ENCODE results near the gene KIAA1549. TPM values are rescaled to one million over a fixed set of nuclear protein-coding genes. Genes with fewer than 3 reads are reported as not detected.

KIAA1549 gene
- total RNA-seq, 1 experiment from 2014 or later: 18.7 TPM

- Mint-ChIP-seq H3K36me3 (peaks cover 35% of the 10 kb centered on the region), H3K4me1 (0 out of 2 replicates have a peak, but pooled peaks cover 3% of the 10 kb centered on the region), H3K4me3 (no peak overlapping the region), H3K27ac (no peak overlapping the region), H3K9me3 (no peaks in the 10 kb centered on the region), H3K27me3 (ENCODE audit: low read depth) (no peaks in the 10 kb centered on the region)
- ChIA-PET CTCF (interaction anchor here (1.8 kb wide), 1 partner anchor 10 kb away, joined by 6 read pairs; no protein-coding TSS in a partner anchor), POLR2A (no interaction called here)
- ATAC-seq (no peak), DNase-seq (ENCODE audit: low spot score) (no peak)
- TF ChIP-seq JUN (CRISPR knock-in tag; IDR thresholded peaks at IDR 0.05) (no peak), ZNF138 (CRISPR knock-in tag; conservative IDR thresholded peaks at IDR 0.05) (no peak), PRRX2 (CRISPR knock-in tag; IDR thresholded peaks at IDR 0.05) (no peak), IRF2 (CRISPR knock-in tag; IDR thresholded peaks at IDR 0.05; ENCODE audit: borderline replicate concordance, low read depth) (no peak), ZNF671 (CRISPR knock-in tag; IDR thresholded peaks at IDR 0.05) (no peak), E2F1 (CRISPR knock-in tag; IDR thresholded peaks at IDR 0.05) (no peak), E2F5 (CRISPR knock-in tag; IDR thresholded peaks at IDR 0.05) (no peak)
These were observed 104.9 kb downstream of the KIAA1549 start for GRCh38 chr7:138876326-138876725.

- no peak overlapping the region for H3K27ac Mint-ChIP-seq
- no peaks in the 10 kb centered on the region for H3K27me3 Mint-ChIP-seq (ENCODE audit: low read depth)
- H3K4me3 Mint-ChIP-seq: no peak overlapping the region
- ChIA-PET POLR2A (no interaction called here), CTCF (no interaction called here)
- TF ChIP-seq TP53 (CRISPR knock-in tag; IDR thresholded peaks at IDR 0.05) (no peak), KAT7 (CRISPR knock-in tag; IDR thresholded peaks at IDR 0.05; ENCODE audit: borderline replicate concordance) (no peak), ZBTB43 (CRISPR knock-in tag; IDR thresholded peaks at IDR 0.05) (no peak)
- H3K36me3 Mint-ChIP-seq: peaks cover 35% of the 10 kb centered on the region
- 0 out of 2 replicates have a peak, but pooled peaks cover 3% of the 10 kb centered on the region for H3K4me1 Mint-ChIP-seq
- H3K9me3 Mint-ChIP-seq: no peaks in the 10 kb centered on the region
- DNase-seq (ENCODE audit: low spot score) (no peak), ATAC-seq (no peak)
These were observed 105.4 kb downstream of the KIAA1549 start for GRCh38 chr7:138875794-138876193.

GRCh38 chr7:138873220-138873892 is 107.8 kb downstream of the KIAA1549 start:
- H3K9me3 Mint-ChIP-seq: no peaks in the 10 kb centered on the region
- POLR2A ChIA-PET: no interaction called here
- no peak for DNase-seq (ENCODE audit: low spot score)
- H3K4me1 Mint-ChIP-seq: 0 out of 2 replicates have a peak, but pooled peaks cover 3% of the 10 kb centered on the region
- no peak overlapping the region for H3K27ac Mint-ChIP-seq
- TF ChIP-seq ERG (CRISPR knock-in tag; IDR thresholded peaks at IDR 0.05): no peak
- no peak for TF ChIP-seq CDX4 (CRISPR knock-in tag; IDR thresholded peaks at IDR 0.05; ENCODE audit: borderline replicate concordance)
- no peak for TF ChIP-seq FOXK1 (CRISPR knock-in tag; IDR thresholded peaks at IDR 0.05)
- TF ChIP-seq RORB (CRISPR knock-in tag; IDR thresholded peaks at IDR 0.05): no peak
- TF ChIP-seq PRRX2 (CRISPR knock-in tag; IDR thresholded peaks at IDR 0.05): no peak
- no peak for TF ChIP-seq TP53 (CRISPR knock-in tag; IDR thresholded peaks at IDR 0.05)
- 0 out of 2 replicates have a peak, but pooled peaks have one; percentile 20 for ATAC-seq
- H3K27me3 Mint-ChIP-seq (ENCODE audit: low read depth): no peaks in the 10 kb centered on the region
- peaks cover 36% of the 10 kb centered on the region for H3K36me3 Mint-ChIP-seq
- CTCF ChIA-PET: interaction anchor here (0.7 to 1.5 kb wide), 2 partner anchors 13 to 101 kb away, joined by 4 read pairs; no protein-coding TSS in a partner anchor
- no peak overlapping the region for H3K4me3 Mint-ChIP-seq

All from WTC11 (cell line).